Epithelial cell of esophagus (primary cell): ENCODE measurements around the gene FGD1.
A peak's percentile ranks its signal among the peaks of the same experiment; 100 is the strongest.
"Not testable (repeated sequence)": the region's sequence is repeated elsewhere in the genome, so short reads cannot be mapped to it uniquely, and the experiment has no call there.

Source experiments
- DNase-seq: peaks from one replicate; pipeline ENCODE4 v3.0.0; 2010; ENCODE audit warnings: low read depth
- H3K4me3 ChIP-seq: 2 replicates; pipeline ENCODE4 v1.5.1; 2011; ENCODE audit warnings: mild to moderate bottlenecking, low read length, control low read depth
- CTCF ChIP-seq: IDR thresholded peaks from 2 replicates; pipeline ENCODE4 v1.5.1; 2011; ENCODE audit warnings: low read depth, mild to moderate bottlenecking, low read length, control low read depth, inconsistent platforms; ENCODE audit not compliant: insufficient read depth; ENCODE audit errors: missing control alignments

Gene FGD1

GRCh38 chrX:54495814-54496516 lies at the start of gene FGD1:
Gene FGD1, minus strand, starts transcription at chrX:54496234. Its CDS starts 802 bp downstream, at chrX:54495432.
- TF ChIP-seq CTCF = no peak
- peak; percentile 58 for DNase-seq
- peak within 1 kb of the TSS; percentile 53 for H3K4me3 ChIP-seq

DNA sequence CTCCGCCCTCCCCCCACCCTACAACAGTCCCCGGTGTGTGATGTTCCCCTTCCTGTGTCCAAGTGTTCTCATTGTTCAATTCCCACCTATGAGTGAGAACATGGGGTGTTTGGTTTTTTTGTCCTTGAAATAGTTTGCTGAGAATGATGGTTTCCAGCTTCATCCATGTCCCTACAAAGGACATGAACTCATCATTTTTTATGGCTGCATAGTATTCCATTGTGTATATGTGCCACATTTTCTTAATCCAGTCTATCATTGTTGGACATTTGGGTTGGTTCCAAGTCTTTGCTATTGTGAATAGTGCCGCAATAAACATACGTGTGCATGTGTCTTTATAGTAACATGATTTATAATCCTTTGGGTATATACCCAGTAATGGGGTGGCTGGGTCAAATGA lies 46.2 kb upstream of the FGD1 start:
- not testable (repeated sequence) for DNase-seq, H3K4me3 ChIP-seq

DNA sequence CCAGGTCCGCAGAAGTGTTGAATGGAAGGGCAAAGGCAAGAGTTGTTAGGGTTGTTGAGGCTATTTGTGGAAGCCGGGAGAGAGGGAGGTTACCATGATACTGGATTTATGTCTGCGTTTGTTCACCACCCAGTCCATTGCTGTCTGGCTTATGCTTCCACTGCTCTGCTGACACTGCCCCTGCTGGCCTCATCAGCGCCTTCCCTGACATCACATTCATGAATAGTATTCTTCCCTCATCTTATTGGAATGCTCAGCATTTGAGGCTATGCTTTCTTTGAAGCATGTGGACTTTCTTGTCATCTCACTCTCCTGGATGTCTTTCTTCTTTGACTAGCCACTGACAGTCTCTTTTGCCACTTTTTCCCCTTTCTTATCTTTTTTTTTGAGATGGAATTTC lies 44.3 kb upstream of the FGD1 start:
- TF ChIP-seq CTCF = no peak
- DNase-seq = no peak
- no peak overlapping the region for H3K4me3 ChIP-seq

DNA sequence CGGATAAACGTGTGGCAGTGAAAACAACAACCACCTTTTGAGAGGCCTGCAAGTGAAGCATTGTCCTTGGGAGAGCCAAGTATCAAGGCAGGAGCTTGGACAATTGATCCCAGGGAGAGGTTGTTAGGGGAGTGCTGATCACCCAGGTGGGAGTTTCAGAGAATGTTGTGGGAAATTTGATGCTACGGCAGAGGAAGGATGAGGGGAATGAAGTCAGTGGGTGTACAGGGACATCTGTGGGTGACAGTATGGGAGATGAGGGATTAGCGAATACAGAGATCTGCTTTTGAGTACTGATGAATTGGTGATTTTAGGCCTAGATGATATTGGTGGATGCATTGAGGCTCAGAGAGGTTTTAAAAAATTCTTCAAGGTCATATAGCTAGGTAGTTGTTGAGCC lies 38.2 kb upstream of the FGD1 start:
- no peak for TF ChIP-seq CTCF
- DNase-seq = no peak
- H3K4me3 ChIP-seq = no peak overlapping the region

DNA sequence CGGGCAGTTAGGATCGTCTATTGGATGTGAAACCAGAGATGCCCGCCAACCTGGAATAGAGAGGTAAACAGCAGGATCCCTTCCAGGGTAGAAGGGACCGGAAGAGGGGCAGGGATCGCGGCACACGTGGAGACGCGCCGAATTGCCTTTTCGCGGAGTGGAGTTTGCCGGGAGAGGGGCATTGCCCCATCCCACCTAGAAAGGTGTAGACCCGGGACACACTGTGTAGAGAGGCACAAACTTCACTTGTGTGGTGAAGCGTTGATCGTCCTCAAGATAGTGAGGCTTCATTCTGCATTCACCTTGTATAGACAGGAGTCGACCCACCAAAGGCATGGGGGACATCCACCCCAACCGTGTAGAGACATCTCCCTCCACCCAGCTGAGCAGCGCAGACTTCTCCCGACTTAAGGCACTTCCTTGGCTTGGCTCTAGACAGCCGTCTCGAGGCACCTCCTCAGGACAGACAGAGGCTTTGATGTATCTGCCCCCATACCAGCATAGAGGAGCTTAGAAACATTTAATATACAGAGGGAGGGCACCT lies 34.4 kb upstream of the FGD1 start:
- no peak for DNase-seq
- no peak for TF ChIP-seq CTCF
- H3K4me3 ChIP-seq = peak overlapping the region; percentile 87

DNA sequence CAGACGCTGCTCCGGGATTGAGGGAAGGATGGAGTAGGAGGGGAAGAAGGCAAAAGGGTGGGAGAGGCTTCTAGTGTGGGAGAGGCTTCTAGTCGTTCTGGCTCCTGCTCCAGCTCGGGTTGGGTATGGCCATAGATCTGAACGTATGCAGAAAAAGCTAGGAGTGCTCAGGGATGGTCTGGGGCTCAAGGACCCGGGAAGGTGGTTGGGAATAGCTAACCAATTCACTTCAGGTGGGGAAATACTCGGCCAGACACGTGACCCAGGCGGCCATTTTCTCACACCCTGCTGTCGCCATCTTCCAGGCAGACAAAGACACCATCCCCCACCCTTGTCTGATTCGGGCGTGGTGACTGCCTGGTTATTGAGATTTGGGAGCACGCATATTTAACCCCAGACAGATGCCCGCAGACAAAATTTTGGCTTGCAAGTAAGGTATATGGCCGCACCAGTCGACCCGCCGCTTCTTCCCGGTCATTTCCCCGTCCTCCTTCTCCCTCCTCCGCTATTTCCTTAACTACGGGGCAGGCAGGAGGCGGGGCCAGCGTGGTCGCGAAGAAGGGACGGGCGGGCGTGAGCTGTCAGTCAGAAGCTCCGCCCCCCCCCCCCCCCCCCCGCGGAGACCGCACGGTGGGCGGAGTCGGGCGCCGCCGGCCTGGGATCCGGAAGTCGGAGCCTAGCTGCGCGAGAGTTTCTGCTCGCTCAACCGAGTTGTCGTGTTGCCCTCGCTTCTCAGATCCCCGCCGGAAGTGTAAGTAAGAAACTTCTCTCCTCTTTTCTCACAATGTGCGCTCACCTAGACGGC lies 33.7 kb upstream of the FGD1 start, which contains the start of gene GNL3L:
Gene GNL3L, plus strand, starts transcription at position 668 of the 805 bp plus-strand sequence. CDS start 2,348 bp downstream, outside the sequence.
- no peak for TF ChIP-seq CTCF
- DNase-seq = peak; percentile 86
- H3K4me3 ChIP-seq = peak within 1 kb of the TSS; percentile 87

GRCh38 chrX:54529151-54529550 lies 33.1 kb upstream of the FGD1 start:
- TF ChIP-seq CTCF = no peak
- H3K4me3 ChIP-seq = peak overlapping the region; percentile 55

More at GRCh38 chrX:54529151-54529550, 33.1 kb upstream of the FGD1 start:
- DNase-seq = no peak
